HG02973 (cell line): ENCODE data around the gene NOS1AP.
"Not testable (repeated sequence)": the region's sequence is repeated elsewhere in the genome, so short reads cannot be mapped to it uniquely, and the experiment has no call there.

Experiments used
- ATAC-seq: cut with Tn5 transposase; IDR thresholded peaks from one replicate; pipeline ENCODE4 v1.9.1; 2021; ENCODE audit warnings: moderate library complexity; ENCODE audit not compliant: unreplicated experiment

Gene NOS1AP

GRCh38 chr1:162165528-162165927 lies 96.0 kb downstream of the NOS1AP start:
- no peak for ATAC-seq

GRCh38 chr1:162166917-162167615 lies 97.6 kb downstream of the NOS1AP start:
- no peak for ATAC-seq

- ATAC-seq = no peak
These were observed 98.8 kb downstream of the NOS1AP start for GRCh38 chr1:162168261-162168660.

- ATAC-seq = no peak
These were observed 99.7 kb downstream of the NOS1AP start for GRCh38 chr1:162169031-162169790.

GRCh38 chr1:162171111-162171510 lies 101.6 kb downstream of the NOS1AP start:
- no peak for ATAC-seq

DNA sequence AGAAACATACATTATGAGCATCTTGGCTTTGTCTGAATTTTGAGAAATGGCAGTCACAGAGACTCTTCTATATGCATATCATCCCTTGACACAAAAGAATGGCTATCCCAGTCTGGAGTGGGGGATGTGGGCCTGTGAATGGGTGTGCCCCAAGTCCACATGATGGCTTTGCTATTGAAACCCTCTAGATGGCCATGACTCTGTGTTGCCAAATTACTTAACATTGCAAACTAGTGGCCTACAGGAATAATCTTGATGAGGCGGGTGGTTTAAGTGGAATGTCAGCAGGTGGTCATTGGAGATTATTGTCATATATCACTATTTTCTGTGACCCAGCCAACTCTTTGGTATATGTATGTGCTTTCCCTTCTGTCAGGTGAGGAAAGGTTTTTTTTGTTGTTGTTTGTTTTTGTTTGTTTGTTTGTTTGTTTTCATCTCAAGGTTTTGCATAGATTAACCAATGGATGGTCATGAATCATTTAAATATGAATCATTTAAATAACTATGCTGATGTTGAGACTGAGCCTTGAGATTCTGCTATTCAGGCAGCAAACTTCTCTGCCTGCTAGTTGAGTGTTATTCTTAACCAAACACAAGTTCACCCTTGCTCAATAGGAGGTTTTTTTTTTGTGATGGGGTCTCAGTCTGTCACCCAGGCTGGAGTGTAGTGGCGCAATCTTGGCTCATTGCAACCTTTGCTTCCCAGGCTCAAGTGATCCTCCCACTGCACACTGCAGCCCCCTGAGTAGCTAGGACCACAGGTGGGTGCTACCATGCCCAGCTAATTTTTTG lies 103.0 kb downstream of the NOS1AP start:
- no peak for ATAC-seq

DNA sequence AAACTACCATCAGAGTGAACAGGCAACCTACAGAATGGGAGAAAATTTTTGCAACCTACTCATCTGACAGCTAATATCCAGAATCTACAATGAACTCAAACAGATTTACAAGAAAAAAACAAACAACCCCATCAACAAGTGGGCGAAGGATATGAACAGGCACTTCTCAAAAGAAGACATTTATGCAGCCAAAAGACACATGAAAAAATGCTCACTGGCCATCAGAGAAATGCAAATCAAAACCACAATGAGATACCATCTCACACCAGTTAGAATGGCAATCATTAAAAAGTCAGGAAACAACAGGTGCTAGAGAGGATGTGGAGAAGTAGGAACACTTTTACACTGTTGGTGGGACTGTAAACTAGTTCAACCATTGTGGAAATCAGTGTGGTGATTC lies 104.1 kb downstream of the NOS1AP start:
- ATAC-seq = not testable (repeated sequence)

DNA sequence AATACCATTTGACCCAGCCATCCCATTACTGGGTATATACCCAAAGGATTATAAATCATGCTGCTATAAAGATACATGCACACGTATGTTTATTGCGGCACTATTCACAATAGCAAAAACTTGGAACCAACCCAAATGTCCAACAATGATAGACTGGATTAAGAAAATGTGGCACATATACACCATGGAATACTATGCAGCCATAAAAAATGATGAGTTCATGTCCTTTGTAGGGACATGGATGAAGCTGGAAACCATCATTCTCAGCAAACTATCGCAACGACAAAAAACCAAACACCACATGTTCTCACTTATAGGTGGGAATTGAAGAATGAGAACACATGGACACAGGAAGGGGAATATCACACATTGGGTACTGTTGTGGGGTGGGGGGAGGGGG lies 104.5 kb downstream of the NOS1AP start:
- ATAC-seq = not testable (repeated sequence)

- no peak for ATAC-seq
These were observed 106.0 kb downstream of the NOS1AP start for GRCh38 chr1:162175379-162176081.

GRCh38 chr1:162177126-162177525 lies 107.6 kb downstream of the NOS1AP start:
- ATAC-seq = no peak

DNA sequence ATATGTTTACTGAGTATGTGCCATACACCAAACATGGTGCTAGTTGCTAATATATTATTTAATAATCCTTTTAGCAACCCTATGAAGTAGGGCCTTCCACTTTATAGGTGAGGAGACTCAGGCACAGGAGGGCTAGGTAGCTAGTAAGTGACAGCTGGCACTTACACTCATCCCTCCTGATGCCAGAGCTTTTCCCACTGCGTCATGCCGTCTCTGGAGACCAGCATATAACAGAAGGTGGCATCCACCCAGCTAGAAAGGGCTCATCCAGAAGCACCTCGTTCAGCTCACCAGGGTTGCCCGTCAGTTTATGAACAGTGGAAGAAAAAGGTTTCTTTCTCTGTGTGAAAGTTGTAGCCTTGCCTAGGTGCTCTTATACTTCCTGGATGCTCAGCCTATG lies 108.9 kb downstream of the NOS1AP start:
- ATAC-seq = no peak

DNA sequence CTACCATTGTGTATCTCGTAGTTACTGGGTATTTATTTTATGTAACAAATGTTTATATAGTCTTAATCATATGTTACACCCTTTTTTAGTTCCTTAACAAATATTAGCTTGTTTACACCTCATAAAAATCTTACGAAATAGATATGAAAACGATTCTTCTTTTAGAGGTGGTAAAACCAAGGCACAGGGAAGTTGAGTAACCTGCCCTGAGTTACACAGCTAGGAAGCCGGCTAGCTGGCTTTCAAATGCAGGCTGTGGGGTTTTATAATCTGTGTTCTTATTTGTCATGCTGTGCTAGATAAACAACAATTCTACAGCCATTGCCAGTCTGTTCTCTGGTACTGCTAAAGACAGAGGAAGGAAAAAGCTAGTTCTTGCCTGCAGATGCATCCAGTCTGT lies 109.6 kb downstream of the NOS1AP start:
- no peak for ATAC-seq

GRCh38 chr1:162180813-162181212 lies 111.3 kb downstream of the NOS1AP start:
- no peak for ATAC-seq

- no peak for ATAC-seq
These were observed 112.6 kb downstream of the NOS1AP start for GRCh38 chr1:162182090-162182489.

- ATAC-seq = no peak
These were observed 116.0 kb downstream of the NOS1AP start for GRCh38 chr1:162185314-162186025.

GRCh38 chr1:162186026-162186374 lies 116.5 kb downstream of the NOS1AP start:
- ATAC-seq = no peak

DNA sequence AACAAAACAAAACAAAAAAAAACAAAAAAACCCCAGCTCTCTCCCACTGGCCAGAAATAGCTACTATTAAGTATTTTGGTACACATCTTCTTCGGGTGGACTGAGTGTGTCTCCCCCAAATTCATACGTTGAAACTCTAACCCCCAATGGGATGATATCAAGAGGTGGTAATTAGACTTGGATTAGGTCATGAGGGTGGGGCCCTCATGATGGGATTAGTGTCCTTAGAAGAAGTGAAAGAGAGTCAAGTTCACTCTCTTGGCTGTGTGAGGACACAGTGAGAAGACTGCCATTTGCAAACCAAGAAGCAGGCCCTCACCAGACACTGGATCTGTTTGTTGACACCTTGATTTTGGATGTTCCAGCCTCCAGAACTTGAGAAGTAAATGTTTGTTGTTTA lies 116.9 kb downstream of the NOS1AP start:
- ATAC-seq = no peak

DNA sequence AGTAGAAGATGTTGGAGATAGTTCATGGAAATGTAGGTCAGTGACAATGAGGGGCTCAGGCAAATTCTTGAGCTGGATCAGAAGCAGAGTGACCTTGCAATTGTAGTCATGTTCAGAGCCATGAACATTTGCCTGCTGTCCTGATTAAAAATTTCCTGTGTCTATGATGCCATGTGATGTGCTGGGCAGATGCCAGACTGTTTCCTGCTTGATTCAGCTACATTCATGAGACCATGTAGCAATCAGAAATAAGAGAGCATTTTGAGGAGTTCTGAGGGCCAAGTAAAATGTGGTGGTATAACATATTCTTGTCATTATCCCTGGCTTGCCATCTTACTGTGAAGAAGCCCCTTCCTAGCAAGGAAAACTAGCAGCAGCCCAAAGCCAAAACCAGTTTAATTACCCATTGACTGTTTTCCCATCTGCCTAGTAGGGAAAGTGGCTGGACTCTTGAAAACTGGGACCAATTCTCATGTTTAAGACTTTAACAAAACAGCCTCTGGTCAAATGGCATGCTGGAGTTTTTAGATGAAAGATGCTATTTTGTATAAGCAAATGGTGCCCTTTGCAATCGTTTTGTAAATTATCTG lies 118.3 kb downstream of the NOS1AP start:
- ATAC-seq = no peak

DNA sequence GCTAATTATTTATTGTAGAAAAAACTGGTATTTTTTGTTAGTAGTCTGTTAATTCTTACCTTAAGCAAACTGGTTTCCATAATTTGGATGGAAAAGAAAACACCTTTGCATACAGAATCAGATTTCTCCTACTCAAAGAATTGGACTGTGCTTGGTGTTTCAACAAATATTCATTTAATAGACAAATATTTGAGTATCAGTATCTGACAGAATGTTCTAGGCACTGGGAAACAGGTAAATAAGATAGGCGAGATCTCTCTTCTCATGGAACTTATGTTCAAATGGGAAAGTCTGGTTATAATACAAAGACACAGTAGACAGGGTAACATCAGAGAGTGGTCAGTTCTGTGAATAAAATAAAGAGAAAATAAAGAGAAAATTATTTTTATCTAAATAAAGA lies 119.9 kb downstream of the NOS1AP start:
- ATAC-seq = no peak
